22Rv1 (cell line): Measurements from ENCODE around the gene RING1.

Experiments used
- ZFX ChIP-seq: fragments of 450-650 bp; IDR thresholded peaks from 2 replicates; pipeline ENCODE4 v1.6.1; 2017; ENCODE audit warnings: antibody characterized with exemption, borderline replicate concordance
- TF ChIP-seq, protein P1 (sequence below): fragments of 450-650 bp; IDR thresholded peaks from 2 replicates; pipeline ENCODE4 v1.5.1; 2017; ENCODE audit warnings: mild to moderate bottlenecking

DNA sequence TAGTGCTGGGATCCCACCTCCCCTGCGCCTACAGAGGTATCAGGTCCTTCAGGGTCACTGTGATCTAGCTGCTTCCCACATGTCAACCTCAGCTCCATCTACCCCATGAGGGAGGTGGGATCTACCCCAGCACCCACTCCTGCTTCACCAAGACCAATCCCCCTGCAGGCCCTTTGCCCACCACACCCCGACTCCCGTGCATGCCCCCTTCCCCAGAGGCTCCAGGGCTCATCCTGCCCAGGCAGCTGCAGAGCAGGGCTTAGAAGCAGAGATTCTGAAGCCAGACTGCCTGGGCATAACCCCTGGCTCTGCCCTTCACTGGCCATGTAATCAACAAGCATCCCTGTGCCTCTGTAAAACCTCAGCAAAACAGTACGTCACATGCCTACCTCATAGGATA, 33.5 kb upstream of the RING1 start:
- TF ChIP-seq, protein P1, sequence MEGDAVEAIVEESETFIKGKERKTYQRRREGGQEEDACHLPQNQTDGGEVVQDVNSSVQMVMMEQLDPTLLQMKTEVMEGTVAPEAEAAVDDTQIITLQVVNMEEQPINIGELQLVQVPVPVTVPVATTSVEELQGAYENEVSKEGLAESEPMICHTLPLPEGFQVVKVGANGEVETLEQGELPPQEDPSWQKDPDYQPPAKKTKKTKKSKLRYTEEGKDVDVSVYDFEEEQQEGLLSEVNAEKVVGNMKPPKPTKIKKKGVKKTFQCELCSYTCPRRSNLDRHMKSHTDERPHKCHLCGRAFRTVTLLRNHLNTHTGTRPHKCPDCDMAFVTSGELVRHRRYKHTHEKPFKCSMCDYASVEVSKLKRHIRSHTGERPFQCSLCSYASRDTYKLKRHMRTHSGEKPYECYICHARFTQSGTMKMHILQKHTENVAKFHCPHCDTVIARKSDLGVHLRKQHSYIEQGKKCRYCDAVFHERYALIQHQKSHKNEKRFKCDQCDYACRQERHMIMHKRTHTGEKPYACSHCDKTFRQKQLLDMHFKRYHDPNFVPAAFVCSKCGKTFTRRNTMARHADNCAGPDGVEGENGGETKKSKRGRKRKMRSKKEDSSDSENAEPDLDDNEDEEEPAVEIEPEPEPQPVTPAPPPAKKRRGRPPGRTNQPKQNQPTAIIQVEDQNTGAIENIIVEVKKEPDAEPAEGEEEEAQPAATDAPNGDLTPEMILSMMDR = no peak
- no peak for TF ChIP-seq ZFX
